Liver (tissue), 9 donors: ENCODE results near the gene GABBR2. TPM values are rescaled to one million over a fixed set of nuclear protein-coding genes. Genes with fewer than 3 reads are reported as not detected.

Source experiments
- DNase-seq: peaks from one replicate; pipeline ENCODE4 v3.0.0-alpha.2; 2017; ENCODE audit warnings: low spot score
- H3K27ac ChIP-seq, 2 donors: one replicate each; pipeline ENCODE4 v1.7.0; 2013; ENCODE audit warnings: inconsistent platforms in 2 of 2, low read length in 2 of 2, control low read depth in 1 of 2, low read depth in 1 of 2, mild to moderate bottlenecking in 1 of 2
- H3K27me3 ChIP-seq, 4 donors: one replicate each; pipeline versions ENCODE4 v1.6.1 to v1.7.0; 2013; ENCODE audit warnings: low read length in 3 of 4, inconsistent platforms in 1 of 4, mild to moderate bottlenecking in 1 of 4, moderate library complexity in 1 of 4; ENCODE audit not compliant: control insufficient read depth in 4 of 4, insufficient read depth in 4 of 4
- H3K36me3 ChIP-seq, 4 donors: one replicate each; pipeline versions ENCODE4 v1.6.1 to v1.7.0; 2013; ENCODE audit warnings: low read length in 3 of 4, mild to moderate bottlenecking in 3 of 4, low read depth in 1 of 4, moderate library complexity in 1 of 4; ENCODE audit not compliant: control insufficient read depth in 4 of 4, insufficient read depth in 3 of 4
- H3K4me1 ChIP-seq, 4 donors: one replicate each; pipeline versions ENCODE4 v1.6.1 to v1.7.0; 2013; ENCODE audit warnings: low read length in 3 of 4, mild to moderate bottlenecking in 3 of 4, moderate library complexity in 1 of 4; ENCODE audit not compliant: control insufficient read depth in 4 of 4, insufficient read depth in 4 of 4
- H3K4me3 ChIP-seq, 3 donors: one replicate each; pipeline versions ENCODE4 v1.6.1 to v1.7.0; 2013; ENCODE audit warnings: low read length in 3 of 3, control low read depth in 1 of 3, low read depth in 1 of 3, mild to moderate bottlenecking in 1 of 3
- H3K9ac ChIP-seq, 2 donors: one replicate each; pipeline ENCODE4 v1.7.0; 2013; ENCODE audit warnings: low read length in 2 of 2, mild to moderate bottlenecking in 2 of 2, moderate library complexity in 2 of 2, control low read depth in 1 of 2, low read depth in 1 of 2
- H3K9me3 ChIP-seq, 4 donors: one replicate each; pipeline versions ENCODE4 v1.6.1 to v1.7.0; 2013; ENCODE audit warnings: low read length in 3 of 4; ENCODE audit not compliant: control insufficient read depth in 4 of 4
- EGR1 ChIP-seq, 2 donors: IDR thresholded peaks; 2 replicates each; pipeline ENCODE4 v1.6.1; 2016 to 2018; ENCODE audit warnings: antibody characterized with exemption in 2 of 2, low read depth in 2 of 2
- FOXA1 ChIP-seq: IDR thresholded peaks from 2 replicates; pipeline ENCODE4 v1.6.1; 2016; ENCODE audit warnings: antibody characterized with exemption
- FOXA2 ChIP-seq: IDR thresholded peaks from 2 replicates; pipeline ENCODE4 v1.6.1; 2016; ENCODE audit warnings: antibody characterized with exemption
- HNF4A ChIP-seq, 2 donors: conservative IDR thresholded peaks; 2 replicates each; pipeline ENCODE4 v1.6.1; 2016; ENCODE audit warnings: antibody characterized with exemption in 2 of 2, mild to moderate bottlenecking in 2 of 2
- HNF4G ChIP-seq: IDR thresholded peaks from 2 replicates; pipeline ENCODE4 v1.6.1; 2016; ENCODE audit warnings: antibody characterized with exemption
- JUND ChIP-seq, 2 donors: IDR thresholded peaks; 2 replicates each; pipeline ENCODE4 v1.6.1; 2016; ENCODE audit warnings: antibody characterized with exemption in 2 of 2
- MAX ChIP-seq: IDR thresholded peaks from 2 replicates; pipeline ENCODE4 v1.6.1; 2016; ENCODE audit warnings: antibody characterized with exemption
- RAD21 ChIP-seq, 2 donors: IDR thresholded peaks; 2 replicates each; pipeline ENCODE4 v1.6.1; 2016; ENCODE audit warnings: antibody characterized with exemption in 2 of 2, mild to moderate bottlenecking in 2 of 2
- REST ChIP-seq: IDR thresholded peaks from 2 replicates; pipeline ENCODE4 v1.6.1; 2016; ENCODE audit warnings: antibody characterized with exemption, mild to moderate bottlenecking
- RXRA ChIP-seq, 2 donors: IDR thresholded peaks; 2 replicates each; pipeline ENCODE4 v1.6.1; 2017 to 2018; ENCODE audit warnings: antibody characterized with exemption in 2 of 2, mild to moderate bottlenecking in 1 of 2
- SP1 ChIP-seq: IDR thresholded peaks from 2 replicates; pipeline ENCODE4 v1.6.1; 2018; ENCODE audit warnings: antibody characterized with exemption, mild to moderate bottlenecking
- TAF1 ChIP-seq: conservative IDR thresholded peaks from 2 replicates; pipeline ENCODE4 v1.6.1; 2016; ENCODE audit warnings: antibody characterized with exemption, mild to moderate bottlenecking
- YY1 ChIP-seq: IDR thresholded peaks from 2 replicates; pipeline ENCODE4 v1.6.1; 2016; ENCODE audit warnings: antibody characterized with exemption, mild to moderate bottlenecking
- ZBTB33 ChIP-seq: IDR thresholded peaks from 2 replicates; pipeline ENCODE4 v1.6.1; 2016; ENCODE audit warnings: antibody characterized with exemption
- WGBS: extraction: QIAGEN DNeasy Blood & Tissue Kit; methylation state at CpG from one replicate; pipeline ENCODE4 v1.1.7; 2013; 5-methylcytosine and 5-hydroxymethylcytosine counted together
- polyA plus RNA-seq, 2 donors: library from polyadenylated mRNA; stranded (reverse) in 1 of 2; unstranded in 1 of 2; fragments of 200-250 nt in 1 of 2; fragments of >200 nt in 1 of 2; fragmentation: Nextera tagmentation in 1 of 2; extraction: Ambion mirVana in 1 of 2; gene quantifications; one replicate each; pipeline versions ENCODE4 v1.2.1 to v1.2.3, GENCODE V29; 2013 to 2015
- total RNA-seq, 2 donors: library from RNA; depleted of rRNA; stranded (reverse); fragments of >200 nt; gene quantifications; one replicate each; pipeline ENCODE4 v1.2.3, GENCODE V29; 2014
- donor health status: healthy.
- donor health status: healthy.
- donor health status: healthy.
- donor health status: healthy.
- donor health status: healthy.

The GABBR2 gene
- total and polyA plus RNA-seq, 4 donors: 0.03 to 0.23 (median 0.08) TPM; not detected in 1

DNA sequence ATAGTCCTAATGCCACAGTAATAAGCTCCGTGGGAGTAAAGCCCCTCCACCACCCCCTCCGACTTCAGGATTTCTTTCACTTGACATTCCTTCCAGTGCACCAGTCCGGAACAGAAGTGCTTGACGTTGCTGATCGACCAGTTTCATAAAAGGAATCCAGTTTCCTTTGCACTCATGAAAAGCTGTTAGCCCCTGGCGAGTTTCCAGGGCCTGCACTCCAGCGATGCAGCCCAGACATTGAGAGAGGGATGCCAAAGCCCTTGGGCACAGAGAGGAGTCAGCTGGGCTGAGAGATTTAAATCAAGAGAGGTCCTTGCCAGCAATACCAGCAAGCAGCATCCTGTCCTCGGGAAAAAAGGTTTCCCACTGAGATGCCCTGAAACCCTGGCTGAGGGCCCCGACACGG lies 170.1 kb downstream of the GABBR2 start:
- Histone ChIP-seq H3K4me3 (no peak overlapping the region), H3K9me3 (no peaks in the 10 kb centered on the region), H3K27me3 (no peaks in the 10 kb centered on the region), H3K27ac (no peak overlapping the region), H3K9ac (no peak overlapping the region), H3K4me1 (no peaks in the 10 kb centered on the region), H3K36me3 (no peaks in the 10 kb centered on the region)
- no peak for DNase-seq
- TF ChIP-seq FOXA2 (no peak), SP1 (no peak), REST (no peak), RXRA (IDR thresholded peaks at IDR 0.05) (no peak), HNF4G (no peak), RAD21 (IDR thresholded peaks at IDR 0.05) (no peak), JUND (IDR thresholded peaks at IDR 0.05) (no peak), ZBTB33 (no peak), YY1 (no peak), TAF1 (no peak), FOXA1 (no peak), MAX (no peak)
- WGBS: 77% methylated on average over 10 of the region's 10 CpGs

GRCh38 chr9:98538203-98538602 lies 170.5 kb downstream of the GABBR2 start:
- no peaks in the 10 kb centered on the region for H3K4me1 ChIP-seq
- H3K27ac ChIP-seq: no peak overlapping the region
- no peak overlapping the region for H3K4me3 ChIP-seq
- TF ChIP-seq RXRA (IDR thresholded peaks at IDR 0.05) (no peak), REST (no peak), EGR1 (IDR thresholded peaks at IDR 0.05; ENCODE audit: low read depth in 2 of 2) (no peak), FOXA1 (no peak), HNF4G (no peak), RAD21 (IDR thresholded peaks at IDR 0.05) (no peak), HNF4A (conservative IDR thresholded peaks at IDR 0.05) (no peak), FOXA2 (no peak), TAF1 (no peak)
- no peak overlapping the region for H3K9ac ChIP-seq
- H3K27me3 ChIP-seq: no peaks in the 10 kb centered on the region
- no peak for DNase-seq
- H3K9me3 ChIP-seq: no peaks in the 10 kb centered on the region
- no peaks in the 10 kb centered on the region for H3K36me3 ChIP-seq
- WGBS: 98% methylated on average over 1 of the region's 1 CpG
